GM12892 (cell line): ENCODE measurements around the gene PTRH1.

Source experiments
- DNase-seq: peaks from one replicate; pipeline ENCODE4 v3.0.0; 2011; ENCODE audit not compliant: insufficient read length
- FAIRE-seq: peaks from 2 replicates; lab custom pipeline; 2011; peaks lifted over from hg19 to GRCh38; lab: Jason Lieb, UNC
- POLR2A ChIP-seq: IDR thresholded peaks from 2 replicates; pipeline ENCODE4 v1.6.1; 2011; ENCODE audit warnings: low read depth, low read length, control low read depth
- POLR2AphosphoS5 ChIP-seq: IDR thresholded peaks from 2 replicates; pipeline ENCODE4 v1.6.1; 2011; ENCODE audit warnings: low read depth, low read length, control low read depth
- TAF1 ChIP-seq: IDR thresholded peaks from 2 replicates; pipeline ENCODE4 v1.6.1; 2011; ENCODE audit warnings: low read depth, mild to moderate bottlenecking, control low read depth, low read length, borderline replicate concordance

The PTRH1 gene

DNA sequence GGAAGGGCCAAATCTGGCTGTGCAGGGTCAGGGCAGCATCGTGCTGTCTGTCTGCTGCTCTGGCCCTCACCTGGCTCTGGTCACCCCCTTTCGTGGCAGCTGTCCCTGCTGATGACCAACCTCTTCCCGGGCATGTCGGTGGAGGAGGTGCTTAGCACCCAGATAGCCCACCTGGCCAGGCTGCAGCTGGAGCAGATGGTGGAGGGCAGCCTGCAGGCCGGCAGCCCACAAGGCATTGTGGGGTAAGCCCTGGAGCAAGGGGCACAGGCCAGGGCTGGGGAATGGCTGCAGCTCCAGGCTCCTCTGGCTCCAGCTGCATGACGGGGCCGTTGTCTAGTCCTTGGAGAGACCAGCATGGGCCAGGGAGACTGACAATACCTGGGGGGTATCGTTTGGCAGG, 11.4 kb upstream of the PTRH1 start:
- FAIRE-seq: no peak
- TF ChIP-seq POLR2AphosphoS5: no peak
- no peak for TF ChIP-seq POLR2A
- TF ChIP-seq TAF1: no peak
- no peak for DNase-seq

DNA sequence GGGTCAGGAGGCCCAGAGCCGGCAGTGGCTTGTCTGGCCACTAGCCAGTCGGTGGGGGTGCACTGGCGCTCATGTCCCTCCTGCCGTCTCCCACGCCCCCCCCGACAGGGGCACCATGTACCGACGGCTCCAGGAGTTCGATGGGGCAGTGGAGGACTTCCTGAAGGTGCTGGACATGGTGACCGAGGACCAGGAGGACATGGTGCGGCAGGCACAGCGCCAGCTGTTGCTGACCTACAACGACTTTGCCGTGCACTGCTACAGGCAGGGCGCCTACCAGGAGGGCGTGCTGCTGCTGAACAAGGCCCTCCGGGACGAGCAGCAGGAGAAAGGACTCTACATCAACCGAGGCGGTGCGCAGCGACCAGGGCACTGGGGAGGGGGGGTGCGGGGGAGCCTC, 8.5 kb upstream of the PTRH1 start:
- DNase-seq: no peak
- TF ChIP-seq POLR2A: no peak
- no peak for TF ChIP-seq TAF1
- TF ChIP-seq POLR2AphosphoS5: no peak
- no peak for FAIRE-seq

DNA sequence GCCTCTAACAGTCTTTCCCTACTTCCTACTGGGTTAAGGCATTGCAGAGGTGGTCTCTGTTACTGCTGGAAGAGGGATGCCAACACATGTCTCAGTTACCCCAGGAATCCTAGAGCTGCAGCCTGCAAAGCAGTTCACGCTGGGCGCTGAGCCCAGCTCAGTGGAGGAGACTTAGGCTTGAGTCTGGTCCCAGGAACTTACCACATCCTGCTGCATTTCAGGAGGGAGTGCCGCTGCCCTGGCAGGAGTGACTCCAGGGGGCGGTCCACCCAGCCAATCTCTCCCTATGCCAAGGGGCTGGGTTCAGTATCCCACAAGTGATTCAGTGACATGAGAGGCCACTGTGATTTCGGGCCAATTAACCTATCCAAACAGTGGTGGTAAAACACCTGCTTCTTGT, 8.0 kb upstream of the PTRH1 start:
- FAIRE-seq: no peak
- DNase-seq: no peak
- TF ChIP-seq POLR2A (no peak), TAF1 (no peak)

DNA sequence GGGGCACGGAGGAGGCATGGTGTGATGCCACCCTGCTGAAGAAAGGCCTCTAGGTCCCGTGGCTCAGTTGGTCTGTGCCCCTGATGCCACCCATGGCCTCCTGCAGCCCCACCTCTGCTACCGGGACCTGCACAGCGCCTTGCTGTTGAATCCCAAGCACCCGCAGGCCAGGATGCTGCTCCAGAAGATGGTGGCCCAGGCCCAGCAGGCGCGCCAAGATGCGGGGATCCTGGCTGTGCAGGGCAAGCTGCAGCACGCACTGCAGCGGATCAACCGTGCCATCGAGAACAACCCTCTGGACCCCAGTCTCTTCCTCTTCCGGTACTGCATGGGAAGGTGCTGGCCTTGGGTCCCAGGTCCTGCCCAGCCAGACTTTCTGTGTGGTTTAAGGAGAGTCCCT, 7.5 kb upstream of the PTRH1 start:
- TF ChIP-seq POLR2AphosphoS5 (no peak), TAF1 (no peak)
- FAIRE-seq: no peak
- no peak for DNase-seq

DNA sequence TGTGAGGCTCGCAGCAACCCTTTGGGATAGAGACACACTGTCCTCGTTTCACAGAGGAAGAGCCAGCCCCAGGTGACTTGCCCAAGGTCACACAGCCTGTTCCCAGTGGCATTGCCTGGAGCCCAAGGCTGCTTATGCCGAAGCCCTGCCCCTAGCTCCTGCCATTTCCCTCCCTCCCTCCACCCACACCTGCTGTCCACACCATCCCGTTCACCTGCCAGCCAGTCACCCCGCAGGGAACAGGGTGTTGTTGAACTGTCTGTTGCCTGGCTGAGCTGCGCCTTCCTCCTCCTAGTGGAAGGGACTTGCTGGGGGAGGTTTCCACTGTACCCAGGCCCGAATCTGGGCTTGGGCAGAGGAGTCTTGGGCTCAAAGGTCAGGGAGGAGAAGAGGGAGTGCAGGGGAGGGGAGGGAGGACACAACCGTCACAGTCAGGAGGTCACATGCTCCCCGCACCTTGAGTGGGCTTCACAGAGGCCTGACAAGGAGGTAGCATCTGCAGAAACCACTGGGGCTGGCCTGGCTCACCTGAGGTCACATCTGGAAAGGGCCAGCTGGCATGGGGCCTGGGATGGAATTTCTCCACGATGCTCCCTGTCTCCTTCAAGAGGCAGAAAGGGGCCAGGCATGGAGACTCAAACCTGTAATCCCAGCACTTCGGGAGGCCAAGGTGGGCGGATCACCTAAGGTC, 6.7 kb upstream of the PTRH1 start:
- TF ChIP-seq POLR2AphosphoS5: no peak
- no peak for TF ChIP-seq POLR2A
- no peak for TF ChIP-seq TAF1
- FAIRE-seq: no peak
- no peak for DNase-seq

DNA sequence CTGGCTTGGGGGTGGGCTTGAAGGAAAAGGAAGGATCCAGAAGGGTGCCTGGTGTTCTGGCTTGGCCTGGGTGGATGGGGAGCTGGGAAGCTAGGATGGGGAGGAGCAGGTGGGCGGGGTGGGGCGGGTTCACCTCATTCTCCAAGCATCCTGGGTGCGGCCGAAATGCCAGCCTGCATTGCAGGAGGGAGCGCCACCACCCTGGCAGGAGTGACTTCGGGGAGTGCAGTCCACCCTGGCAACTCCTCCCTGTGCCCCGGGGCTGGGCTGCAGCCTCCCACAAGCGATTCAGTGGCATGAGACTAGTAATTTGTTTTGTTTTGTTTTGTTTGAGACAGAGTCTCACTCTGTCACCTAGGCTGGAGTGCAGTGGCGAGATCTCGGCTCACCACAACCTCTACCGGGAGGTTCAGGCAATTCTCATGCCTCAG, 5.9 kb upstream of the PTRH1 start:
- no peak for FAIRE-seq
- no peak for DNase-seq
- no peak for TF ChIP-seq POLR2AphosphoS5
- no peak for TF ChIP-seq POLR2A
- no peak for TF ChIP-seq TAF1

DNA sequence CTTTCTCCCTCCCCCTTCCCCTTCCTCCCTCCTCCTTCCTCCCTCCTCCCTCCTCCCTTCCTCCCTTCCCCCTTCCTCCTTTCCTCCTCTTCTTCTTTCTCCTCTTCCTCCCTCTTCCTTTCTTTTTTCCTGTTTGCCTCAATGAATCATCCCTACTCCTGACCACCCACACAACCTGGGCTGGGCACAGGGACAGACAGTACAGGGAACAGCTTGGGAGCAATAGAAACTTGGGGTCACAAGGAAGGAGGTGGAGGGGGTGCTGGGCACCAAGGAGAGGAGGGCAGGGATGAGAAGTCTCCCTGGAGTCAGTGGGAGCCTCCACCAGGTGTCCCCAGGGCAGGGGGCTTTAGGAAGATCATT, 5.4 kb upstream of the PTRH1 start:
- TF ChIP-seq POLR2A (no peak), TAF1 (no peak), POLR2AphosphoS5 (no peak)
- no peak for DNase-seq
- FAIRE-seq: no peak

DNA sequence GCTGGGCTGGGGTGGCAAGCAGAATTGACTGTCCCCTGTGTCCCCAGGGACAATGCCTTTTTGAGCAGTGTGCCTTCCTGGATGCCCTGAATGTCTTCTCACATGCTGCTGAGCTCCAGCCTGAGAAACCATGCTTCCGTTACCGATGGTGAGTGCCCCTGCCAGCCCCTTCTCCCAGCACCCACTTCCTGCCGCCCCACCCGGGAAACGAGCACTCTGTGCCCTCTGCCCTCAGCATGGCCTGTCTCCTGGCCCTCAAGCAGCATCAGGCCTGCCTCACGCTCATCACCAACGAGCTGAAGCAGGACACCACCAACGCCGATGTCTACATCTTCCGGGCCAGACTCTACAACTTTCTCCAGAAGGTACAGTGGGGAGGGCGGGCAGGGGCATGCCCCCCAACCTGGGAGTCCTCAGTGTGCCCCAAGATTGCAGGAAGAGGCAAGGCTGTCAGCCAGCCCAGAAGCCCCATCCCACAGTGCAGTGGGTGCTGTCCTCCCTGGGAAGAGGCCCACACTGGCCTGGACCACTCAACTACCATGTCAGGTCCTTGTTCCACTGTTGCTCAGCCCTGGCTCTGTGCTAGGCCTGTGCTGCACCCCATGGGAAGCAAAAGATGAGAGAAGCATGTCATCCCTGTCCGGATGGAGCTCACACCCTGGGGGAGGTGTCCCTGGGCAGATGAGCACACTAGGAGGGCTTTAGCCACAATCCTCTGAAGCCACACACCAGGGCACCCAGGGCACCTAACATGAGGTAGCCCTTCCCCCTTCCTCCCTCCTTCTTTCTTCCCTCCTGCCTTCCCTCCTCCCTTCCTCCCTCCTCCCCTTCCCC, 4.8 kb upstream of the PTRH1 start:
- FAIRE-seq (no peak), DNase-seq (no peak)
- TF ChIP-seq POLR2A (no peak), POLR2AphosphoS5 (no peak)

DNA sequence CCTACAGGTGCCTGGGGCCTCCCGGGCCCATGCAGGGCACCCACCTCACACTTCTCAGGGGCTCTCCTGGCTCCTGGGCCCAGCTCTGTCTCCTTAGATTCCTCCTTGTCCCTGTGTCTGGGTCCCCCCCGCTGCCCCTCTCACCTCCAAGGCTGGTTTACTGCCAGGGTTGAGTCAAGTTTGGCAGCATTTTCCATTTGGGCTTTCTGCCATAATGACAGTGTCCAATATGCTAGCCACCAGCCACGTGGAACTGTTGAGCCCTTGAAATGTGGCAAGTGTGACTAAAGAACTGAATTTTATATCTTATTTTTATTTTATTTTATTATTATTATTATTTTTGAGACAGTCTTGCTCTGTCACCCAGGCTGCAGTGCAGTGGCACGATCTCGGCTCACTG, 2.3 kb upstream of the PTRH1 start:
- TF ChIP-seq POLR2AphosphoS5: no peak
- no peak for TF ChIP-seq POLR2A
- TF ChIP-seq TAF1: no peak
- DNase-seq (no peak), FAIRE-seq (no peak)

DNA sequence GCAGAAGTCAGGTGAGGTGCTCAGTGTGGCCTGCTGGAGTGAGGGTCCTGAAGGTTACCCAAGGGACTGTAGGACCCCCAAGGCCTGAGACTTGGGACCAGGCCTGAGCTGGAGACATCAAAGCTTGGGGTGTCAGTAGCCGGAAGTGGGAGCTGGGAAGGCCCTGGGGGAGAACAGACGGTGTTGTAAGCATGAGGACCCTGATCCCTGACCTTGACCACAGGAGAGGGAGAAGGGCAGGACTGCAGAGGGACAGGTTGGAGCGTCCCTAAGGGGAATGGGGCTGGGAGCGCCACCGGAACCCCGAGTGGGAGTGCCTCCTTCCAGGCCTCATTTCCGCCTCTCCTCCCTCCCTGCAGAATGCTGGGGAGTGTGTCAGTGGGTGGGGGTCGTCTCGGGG, 949 bp upstream of the PTRH1 start:
- DNase-seq: no peak
- TF ChIP-seq TAF1: no peak
- no peak for TF ChIP-seq POLR2A
- no peak for FAIRE-seq

DNA sequence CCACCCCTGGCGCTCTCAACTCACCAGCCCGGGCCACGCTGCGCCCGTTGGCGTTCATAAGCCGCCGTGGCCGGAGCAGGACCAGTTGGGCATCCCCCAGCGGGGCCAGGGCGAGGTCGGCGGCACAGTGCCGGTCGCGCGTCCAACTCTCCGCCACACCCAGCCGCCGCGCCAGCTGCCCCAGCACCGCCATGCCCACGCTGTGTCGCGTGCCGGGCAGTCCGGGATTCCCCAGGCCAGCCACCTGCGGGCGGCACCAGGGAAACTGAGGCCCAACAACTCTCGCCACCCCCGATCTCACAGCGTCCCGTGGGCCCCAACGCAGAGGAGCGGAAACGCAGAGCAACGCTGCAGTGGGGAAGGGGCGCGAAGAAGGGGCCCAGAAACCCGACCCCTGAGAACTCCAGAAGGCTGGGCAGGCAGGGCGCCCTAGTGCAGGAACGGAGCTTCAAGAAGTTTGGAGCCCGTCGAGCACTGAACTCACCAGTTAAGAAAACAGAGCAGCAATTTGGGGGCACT, 453 bp downstream of the PTRH1 start:
- no peak for TF ChIP-seq POLR2A
- no peak for TF ChIP-seq TAF1
- TF ChIP-seq POLR2AphosphoS5: no peak
- DNase-seq: no peak
- peak; percentile 48 for FAIRE-seq
